Suprapubic skin (tissue), 4 donors: Measurements from ENCODE around the gene PCBP4. TPM values are rescaled to one million over a fixed set of nuclear protein-coding genes. Genes with fewer than 3 reads are reported as not detected.
A peak's percentile ranks its signal among the peaks of the same experiment; 100 is the strongest.

ENCODE experiments used
- DNase-seq, 2 donors: peaks; one replicate each; pipeline ENCODE4 v3.0.0-alpha.2; 2019; ENCODE audit warnings: low spot score in 2 of 2
- H3K27ac ChIP-seq: fragments of 200-600 bp; sonication (generic); one replicate; pipeline ENCODE4 v1.5.1; 2019
- H3K27me3 ChIP-seq: fragments of 200-600 bp; sonication (generic); one replicate; pipeline ENCODE4 v1.5.1; 2019
- H3K36me3 ChIP-seq: fragments of 200-600 bp; sonication (generic); one replicate; pipeline ENCODE4 v1.5.1; 2019
- H3K4me1 ChIP-seq: fragments of 200-600 bp; sonication (generic); one replicate; pipeline ENCODE4 v1.5.1; 2019
- H3K4me3 ChIP-seq: fragments of 200-600 bp; sonication (generic); one replicate; pipeline ENCODE4 v1.5.1; 2019; ENCODE audit warnings: mild to moderate bottlenecking
- H3K9me3 ChIP-seq: fragments of 200-600 bp; sonication (generic); one replicate; pipeline ENCODE4 v1.5.1; 2019
- CTCF ChIP-seq, 2 donors: fragments of 200-600 bp in 1 of 2; fragments of 450-650 bp in 1 of 2; sonication (generic) in 1 of 2; IDR thresholded peaks; one replicate each; pipeline ENCODE4 v1.5.1; 2016 to 2019; ENCODE audit warnings: antibody characterized with exemption in 2 of 2, mild to moderate bottlenecking in 1 of 2, moderate library complexity in 1 of 2
- EP300 ChIP-seq: sonication (generic); formaldehyde crosslinking; IDR thresholded peaks from one replicate; pipeline ENCODE4 v1.6.1; 2017; ENCODE audit warnings: antibody characterized with exemption
- POLR2A ChIP-seq, 2 donors: fragments of 450-650 bp; IDR thresholded peaks; one replicate each; pipeline ENCODE4 v1.6.1; 2017; ENCODE audit warnings: antibody characterized with exemption in 2 of 2, mild to moderate bottlenecking in 2 of 2, moderate library complexity in 2 of 2
- POLR2AphosphoS5 ChIP-seq, 3 donors: sonication (generic); formaldehyde crosslinking; IDR thresholded peaks; one replicate each; pipeline ENCODE4 v1.6.1; 2017; ENCODE audit warnings: antibody characterized with exemption in 3 of 3
- WGBS: methylation state at CpG from one replicate; pipeline ENCODE4 v1.1.5; 2018; 5-methylcytosine and 5-hydroxymethylcytosine counted together
- total RNA-seq, 4 donors: library from RNA; depleted of rRNA; stranded (reverse); fragments of >200 nt; gene quantifications; one replicate each; pipeline ENCODE4 v1.1.0, GENCODE V29; 2016

The PCBP4 gene
- total RNA-seq, 4 donors from 2014 or later, result 24.6 to 32.1 (median 28.6) TPM

GRCh38 chr3:51950899-51951298 is 16.4 kb downstream of the PCBP4 start:
- Histone ChIP-seq H3K4me3 (no peak overlapping the region), H3K4me1 (peaks cover 10% of the 10 kb centered on the region), H3K27me3 (peaks cover 3% of the 10 kb centered on the region), H3K36me3 (peaks cover 9% of the 10 kb centered on the region), H3K9me3 (no peaks in the 10 kb centered on the region), H3K27ac (no peak overlapping the region)
- TF ChIP-seq EP300, result no peak
- WGBS, result 91% methylated on average over 2 of the region's 2 CpGs
- no peak for DNase-seq

DNA sequence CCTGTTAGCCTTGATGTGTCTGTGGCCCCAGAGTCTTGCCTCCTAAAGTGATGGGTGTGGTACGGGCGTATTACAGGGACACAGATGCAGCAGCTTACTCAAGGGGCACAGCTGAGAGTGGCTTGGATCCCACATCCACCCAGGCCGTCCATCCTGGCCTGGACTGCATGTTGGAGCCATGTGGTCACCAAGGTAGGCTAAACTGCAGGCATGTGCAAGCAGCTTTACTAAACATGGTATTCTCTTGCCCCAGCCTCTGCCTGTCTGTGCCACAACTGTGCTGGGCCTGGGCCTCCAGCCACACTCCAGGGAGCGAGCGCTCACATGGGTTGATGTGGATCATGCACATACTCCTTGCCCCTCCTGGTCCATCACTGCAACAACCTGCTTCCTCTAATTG is 18.1 kb downstream of the PCBP4 start:
- DNase-seq, result no peak
- H3K9me3 ChIP-seq, result no peaks in the 10 kb centered on the region
- TF ChIP-seq EP300, result no peak
- no peak for TF ChIP-seq POLR2A (IDR thresholded peaks at IDR 0.05)
- TF ChIP-seq POLR2AphosphoS5 (IDR thresholded peaks at IDR 0.05), result no peak
- no peak for TF ChIP-seq CTCF (IDR thresholded peaks at IDR 0.05)
- H3K27ac ChIP-seq, result no peak overlapping the region
- WGBS, result 82% methylated on average over 5 of the region's 5 CpGs
- H3K4me3 ChIP-seq, result no peak overlapping the region
- H3K36me3 ChIP-seq, result peaks cover 9% of the 10 kb centered on the region
- H3K4me1 ChIP-seq, result no peaks in the 10 kb centered on the region
- H3K27me3 ChIP-seq, result no peaks in the 10 kb centered on the region

GRCh38 chr3:51948016-51948580 is 19.2 kb downstream of the PCBP4 start:
- peaks cover 9% of the 10 kb centered on the region for H3K36me3 ChIP-seq
- H3K27me3 ChIP-seq, result no peaks in the 10 kb centered on the region
- H3K4me3 ChIP-seq, result no peak overlapping the region
- TF ChIP-seq EP300 (no peak), POLR2AphosphoS5 (IDR thresholded peaks at IDR 0.05) (no peak), CTCF (IDR thresholded peaks at IDR 0.05) (no peak), POLR2A (IDR thresholded peaks at IDR 0.05) (no peak)
- no peak for DNase-seq
- H3K27ac ChIP-seq, result no peak overlapping the region
- 91% methylated on average over 10 of the region's 10 CpGs for WGBS
- H3K9me3 ChIP-seq, result no peaks in the 10 kb centered on the region
- H3K4me1 ChIP-seq, result peaks cover 4% of the 10 kb centered on the region

DNA sequence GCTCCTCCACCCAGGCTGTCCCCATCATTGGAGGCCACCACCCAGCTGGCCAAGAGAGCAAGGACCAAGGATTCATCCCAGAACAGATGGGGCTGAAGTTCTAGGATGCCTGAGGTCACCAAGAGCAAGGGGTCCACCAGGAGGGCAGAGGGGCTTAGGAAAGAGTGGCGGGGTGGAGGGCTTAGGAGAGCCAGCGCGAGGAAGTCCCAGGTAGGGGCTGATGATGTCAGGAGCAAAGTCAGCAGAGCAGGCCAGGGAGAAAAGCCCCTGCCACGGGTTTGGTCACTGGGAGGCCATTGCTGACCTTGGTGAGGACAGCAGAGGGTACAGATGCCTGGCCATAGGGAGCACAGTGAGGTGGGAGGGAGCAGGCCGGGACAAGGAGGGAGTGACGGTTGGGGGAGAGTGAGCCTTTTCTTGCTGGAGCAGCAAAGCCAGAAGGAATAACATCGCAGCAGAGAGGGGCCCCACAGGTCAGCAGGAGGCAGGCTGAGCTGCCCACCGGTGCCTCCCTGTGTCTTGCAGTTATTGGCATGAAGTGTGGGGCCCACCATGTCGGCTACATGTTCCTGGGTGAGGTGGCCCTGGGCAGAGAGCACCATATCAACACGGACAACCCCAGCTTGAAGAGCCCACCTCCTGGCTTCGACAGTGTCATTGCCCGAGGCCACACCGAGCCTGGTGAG is 19.9 kb downstream of the PCBP4 start:
- no peak overlapping the region for H3K27ac ChIP-seq
- peaks cover 9% of the 10 kb centered on the region for H3K36me3 ChIP-seq
- TF ChIP-seq EP300 (no peak), POLR2AphosphoS5 (IDR thresholded peaks at IDR 0.05) (no peak), CTCF (IDR thresholded peaks at IDR 0.05) (no peak), POLR2A (IDR thresholded peaks at IDR 0.05) (no peak)
- H3K27me3 ChIP-seq, result no peaks in the 10 kb centered on the region
- DNase-seq, result peak in 1 of 2 donors; percentile 43
- WGBS, result 84% methylated on average over 13 of the region's 13 CpGs
- H3K4me1 ChIP-seq, result peaks cover 12% of the 10 kb centered on the region
- H3K9me3 ChIP-seq, result no peaks in the 10 kb centered on the region
- no peak overlapping the region for H3K4me3 ChIP-seq

DNA sequence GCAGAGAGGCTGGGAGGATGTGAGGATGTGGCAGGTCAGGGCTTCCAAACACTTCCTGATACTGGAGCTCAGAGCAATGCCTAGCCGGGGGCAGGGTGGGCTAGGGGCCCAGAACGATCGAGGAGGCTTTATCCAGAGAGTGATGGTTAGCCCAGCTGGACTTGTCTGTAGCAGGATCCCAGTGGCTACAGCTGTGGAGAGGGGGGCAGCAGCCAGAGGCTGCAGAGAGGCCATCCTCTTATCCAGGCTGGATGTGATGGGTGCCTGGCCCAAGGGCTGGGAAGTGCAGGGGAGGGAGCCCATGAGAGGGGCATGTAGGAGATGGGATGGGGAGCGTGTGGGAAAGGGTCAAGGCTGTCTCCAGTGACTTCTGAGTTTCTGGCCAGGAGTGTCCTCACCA is 20.5 kb downstream of the PCBP4 start:
- no peak overlapping the region for H3K4me3 ChIP-seq
- no peaks in the 10 kb centered on the region for H3K27me3 ChIP-seq
- H3K36me3 ChIP-seq, result peaks cover 9% of the 10 kb centered on the region
- WGBS, result 77% methylated on average over 4 of the region's 4 CpGs
- TF ChIP-seq EP300 (no peak), CTCF (IDR thresholded peaks at IDR 0.05) (no peak), POLR2A (IDR thresholded peaks at IDR 0.05) (no peak), POLR2AphosphoS5 (IDR thresholded peaks at IDR 0.05) (no peak)
- peak in 1 of 2 donors; percentile 46 for DNase-seq
- no peaks in the 10 kb centered on the region for H3K9me3 ChIP-seq
- peaks cover 14% of the 10 kb centered on the region for H3K4me1 ChIP-seq
- no peak overlapping the region for H3K27ac ChIP-seq
